NT2/D1 (cell line): ENCODE measurements around the gene KNTC1.

ENCODE experiments used
- SUZ12 ChIP-seq: IDR thresholded peaks from 2 replicates; pipeline ENCODE4 v1.6.1; 2011; ENCODE audit not compliant: insufficient read length, insufficient read depth; ENCODE audit errors: extremely low read depth
- YY1 ChIP-seq: IDR thresholded peaks from 2 replicates; pipeline ENCODE4 v1.6.1; 2011; ENCODE audit not compliant: insufficient read length, insufficient read depth
- ZNF274 ChIP-seq: IDR thresholded peaks from 2 replicates; pipeline ENCODE4 v1.6.1; 2011; ENCODE audit warnings: mild to moderate bottlenecking, low read depth, low read length

GRCh38 chr12:122656298-122656697, 129.2 kb downstream of the KNTC1 start:
- TF ChIP-seq ZNF274 (no peak), YY1 (no peak), SUZ12 (no peak)
